ENCODE results near the gene TMEM61.
A peak's percentile ranks its signal among the peaks of the same experiment; 100 is the strongest.
"Not testable (repeated sequence)": the region's sequence is repeated elsewhere in the genome, so short reads cannot be mapped to it uniquely, and the experiment has no call there.

TMEM61 gene

GRCh38 chr1:55005351-55006140 is 25.1 kb downstream of the TMEM61 start:
- DNase-seq: no peak

DNA sequence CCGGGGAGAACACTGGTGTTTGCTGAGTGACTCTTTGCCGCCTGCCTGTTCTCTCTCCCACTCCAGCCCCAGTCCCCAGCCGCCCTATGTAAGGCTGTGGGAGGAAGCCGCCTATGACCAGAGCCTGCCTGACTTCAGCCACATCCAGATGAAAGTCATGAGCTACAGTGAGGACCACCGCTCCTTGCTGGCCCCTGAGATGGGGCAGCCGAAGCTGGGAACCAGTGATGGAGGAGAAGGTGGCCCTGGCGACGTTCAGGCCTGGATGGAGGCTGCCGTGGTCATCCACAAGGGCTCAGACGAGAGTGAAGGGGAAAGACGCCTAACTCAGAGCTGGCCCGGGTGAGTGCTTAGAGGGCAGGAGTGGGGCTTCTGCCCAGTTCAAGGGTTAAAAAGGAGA is 26.5 kb downstream of the TMEM61 start:
- DNase-seq: no peak

DNA sequence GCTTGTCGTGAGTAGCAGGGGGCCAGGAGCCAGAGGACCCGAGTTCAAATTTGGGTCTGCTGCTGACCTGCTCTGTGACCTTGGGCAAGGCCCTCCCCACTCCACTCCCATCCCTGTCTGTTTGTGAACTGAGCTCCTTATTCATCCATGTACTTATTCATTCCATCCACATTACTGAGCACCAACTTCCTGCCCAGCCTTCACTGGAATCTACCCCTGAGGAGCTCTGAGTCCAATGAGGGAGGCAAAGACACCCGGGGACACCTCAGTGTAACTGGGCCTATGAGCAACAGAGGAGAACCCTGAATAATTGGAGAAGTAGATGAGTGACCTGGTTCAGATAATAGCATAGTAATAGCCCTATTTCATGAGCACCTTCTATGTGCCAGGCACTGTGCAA is 27.2 kb downstream of the TMEM61 start:
- DNase-seq: no peak

DNA sequence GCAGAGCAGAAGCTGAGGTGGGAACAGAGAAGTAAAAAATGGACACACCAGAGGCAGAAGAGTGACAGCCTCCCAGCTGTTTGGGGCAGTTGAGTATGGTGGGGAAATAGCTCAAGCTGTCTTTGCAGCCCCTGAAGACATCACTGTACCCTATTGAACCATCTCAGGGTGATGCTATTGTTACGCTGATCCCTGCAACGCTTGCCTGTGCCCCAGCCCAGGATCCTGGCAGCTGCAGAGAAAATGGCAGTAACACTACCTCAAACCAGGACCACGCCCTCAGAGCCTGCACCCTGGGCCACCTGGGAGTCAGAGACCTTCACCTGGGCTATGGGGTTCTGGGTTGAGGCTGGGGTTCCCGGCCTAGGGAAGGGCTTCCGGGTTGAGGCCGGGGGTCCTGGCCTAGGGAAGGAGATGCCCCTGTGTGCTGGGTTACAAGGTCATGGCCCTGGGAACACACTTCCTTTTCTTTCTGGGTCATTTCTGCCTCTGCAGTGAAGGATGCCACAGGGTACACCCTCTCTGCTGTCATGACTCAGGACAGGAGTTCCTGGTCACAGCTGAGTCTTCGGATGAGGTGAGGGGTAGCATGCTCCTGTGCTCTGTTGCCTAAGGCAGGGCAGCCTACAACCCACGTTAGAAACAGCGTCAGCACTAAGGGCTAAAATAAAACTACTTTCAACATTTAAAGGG is 29.9 kb downstream of the TMEM61 start:
- DNase-seq: no peak

DNA sequence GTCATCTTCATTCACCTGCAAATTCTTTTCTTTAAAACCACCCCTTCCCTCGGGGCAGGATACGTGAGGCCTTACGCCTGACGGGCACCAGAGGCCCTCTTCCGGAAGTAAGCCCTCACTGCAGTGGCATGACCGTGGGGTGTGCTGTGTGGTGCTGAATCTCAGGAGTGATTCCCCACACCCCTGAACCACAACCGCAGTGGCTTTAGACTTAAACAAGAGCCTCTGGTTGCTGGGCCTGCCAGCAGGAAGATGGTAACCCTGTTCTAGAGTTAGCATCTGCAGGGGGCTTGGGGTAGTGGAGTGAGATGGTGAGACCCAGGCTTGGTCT is 30.4 kb downstream of the TMEM61 start:
- DNase-seq: no peak

DNA sequence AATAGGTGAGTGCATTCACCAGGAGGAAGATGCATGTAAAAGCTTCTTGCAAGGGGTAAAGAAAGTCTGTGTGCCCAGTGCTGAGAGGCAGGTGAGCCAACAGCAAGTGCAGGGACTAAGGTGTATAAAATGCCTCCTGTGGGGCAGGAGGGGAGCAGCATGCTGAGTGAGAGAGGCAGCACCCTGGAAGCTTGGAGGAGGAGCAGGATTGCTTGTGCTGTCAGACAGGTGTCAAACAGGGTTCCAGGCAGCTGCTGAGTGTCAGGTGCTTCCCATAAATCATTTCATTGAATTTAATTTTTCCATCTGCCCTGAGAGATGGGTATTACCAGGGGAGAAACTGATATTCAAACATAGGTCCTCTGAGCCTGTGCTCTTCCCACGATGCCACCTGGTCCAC is 32.2 kb downstream of the TMEM61 start:
- DNase-seq: no peak

GRCh38 chr1:55015123-55015522 is 34.7 kb downstream of the TMEM61 start:
- no peak for DNase-seq

DNA sequence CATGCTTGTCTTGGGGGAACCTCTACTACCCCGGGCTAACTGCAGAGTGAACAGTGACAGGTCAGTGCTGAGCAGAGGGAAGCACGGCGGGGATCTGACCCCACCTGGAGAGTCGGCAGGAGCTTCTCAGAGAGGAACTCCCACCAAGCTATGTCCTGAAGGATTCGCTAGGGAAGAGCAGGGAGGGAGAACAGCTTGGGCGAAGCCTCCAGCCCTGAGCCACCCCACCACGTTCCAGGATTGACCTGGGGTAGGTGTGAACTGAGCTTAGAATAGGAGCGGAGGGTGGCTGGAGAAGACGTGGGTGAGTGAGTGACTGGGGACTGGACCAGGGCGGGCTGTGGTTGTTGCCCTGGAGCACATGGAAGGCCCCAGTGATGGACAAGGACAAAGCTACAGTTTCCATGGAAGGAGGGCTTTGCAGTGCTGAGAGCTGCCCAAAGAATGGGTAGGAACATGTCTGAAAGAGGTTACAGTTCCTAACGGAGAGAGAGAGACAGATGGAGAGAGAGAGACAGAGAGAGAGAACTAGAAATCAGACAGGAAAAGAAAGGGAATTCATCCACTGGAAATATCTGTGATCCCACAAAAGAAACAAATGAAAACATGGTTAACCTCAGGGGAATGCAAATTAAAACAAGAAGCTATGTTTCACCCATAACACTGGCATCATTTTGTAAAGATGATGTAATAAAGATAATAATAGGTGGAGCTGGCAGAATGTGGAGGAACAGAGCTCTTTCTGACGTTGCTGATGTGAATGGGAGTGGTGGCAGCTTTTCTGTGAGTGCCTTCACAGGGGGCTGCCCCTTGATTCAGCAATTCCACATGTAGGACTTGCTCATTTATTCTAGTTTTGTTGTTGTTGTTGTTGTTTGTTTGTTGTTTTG is 35.5 kb downstream of the TMEM61 start:
- no peak for DNase-seq

DNA sequence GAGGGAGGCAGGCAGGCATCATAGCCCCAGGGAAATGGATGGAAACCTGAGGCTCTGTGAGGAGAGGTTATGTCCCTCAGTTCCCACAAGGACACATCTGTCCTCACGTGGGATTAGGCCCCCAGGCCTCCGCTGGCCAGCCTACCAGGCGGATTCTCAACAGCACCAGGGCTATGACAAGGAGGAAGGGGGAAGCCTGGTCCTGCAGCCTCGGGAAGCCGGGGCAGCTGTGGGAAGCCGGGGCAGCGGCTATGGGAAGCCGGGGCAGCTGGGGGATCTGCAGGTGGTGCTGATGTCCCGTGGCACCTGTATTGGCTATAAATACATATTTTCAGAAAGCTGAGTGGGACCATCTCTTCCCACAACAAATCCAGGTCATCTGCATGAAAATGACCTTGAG is 38.0 kb downstream of the TMEM61 start:
- no peak for DNase-seq

GRCh38 chr1:55021942-55022546 is 41.6 kb downstream of the TMEM61 start:
- DNase-seq: peak; percentile 59

DNA sequence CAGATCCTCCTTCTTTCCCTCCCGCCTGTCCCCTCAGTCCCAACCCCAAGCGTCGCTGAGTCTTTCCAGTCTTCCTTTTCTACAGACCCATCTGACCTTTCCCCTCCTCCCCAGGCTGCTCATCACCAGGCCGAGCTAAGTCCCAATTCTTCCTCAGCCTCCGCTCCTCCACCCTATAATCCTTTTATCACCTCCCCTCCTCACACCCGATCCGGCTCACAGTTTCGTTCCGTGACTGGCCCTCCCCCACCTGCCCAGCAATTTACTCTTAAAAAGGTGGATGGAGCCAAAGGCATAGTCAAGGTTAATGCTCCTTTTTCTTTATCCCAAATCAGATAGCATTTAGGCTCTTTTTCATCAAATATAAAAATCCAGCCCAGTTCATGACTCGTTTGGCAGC is 43.7 kb downstream of the TMEM61 start:
- not testable (repeated sequence) for DNase-seq

DNA sequence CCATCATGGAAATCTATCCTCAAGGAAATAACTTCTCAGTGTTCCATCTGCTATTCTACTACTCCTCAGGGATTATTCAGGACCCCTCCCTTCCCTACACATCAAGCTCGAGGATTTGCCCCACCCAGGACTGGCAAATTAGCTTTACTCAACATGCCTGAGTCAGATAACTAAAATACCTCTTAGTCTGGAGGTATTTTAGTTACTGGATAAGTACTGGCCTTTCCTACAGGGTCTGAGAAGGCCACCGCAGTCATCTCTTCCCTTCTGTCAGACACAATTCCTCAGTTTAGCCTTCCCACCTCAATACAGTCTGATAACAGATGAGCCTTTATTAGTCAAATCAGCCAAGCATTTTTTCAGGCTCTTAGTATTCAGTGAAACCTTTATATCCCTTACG is 46.3 kb downstream of the TMEM61 start:
- not testable (repeated sequence) for DNase-seq

- DNase-seq: not testable (repeated sequence)
Observed at GRCh38 chr1:55031098-55031497, 50.7 kb downstream of the TMEM61 start.

DNA sequence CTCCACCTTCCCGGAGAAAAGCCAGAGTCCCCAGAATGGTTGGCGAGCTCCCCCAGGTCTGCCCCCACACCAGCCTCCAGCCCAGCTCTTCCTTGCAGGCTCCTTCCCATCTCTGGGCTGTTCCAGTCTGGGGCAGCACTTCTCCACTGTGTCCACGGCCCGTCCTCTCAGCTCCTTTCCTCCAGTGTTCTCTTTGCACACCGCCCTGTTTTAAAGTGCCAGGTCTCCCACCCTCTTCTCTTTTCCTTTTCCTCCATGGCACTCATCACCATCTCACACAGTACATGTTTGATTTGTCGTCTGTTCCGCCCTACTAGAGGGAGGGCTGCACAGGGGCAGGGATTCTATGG is 52.8 kb downstream of the TMEM61 start:
- no peak for DNase-seq

DNA sequence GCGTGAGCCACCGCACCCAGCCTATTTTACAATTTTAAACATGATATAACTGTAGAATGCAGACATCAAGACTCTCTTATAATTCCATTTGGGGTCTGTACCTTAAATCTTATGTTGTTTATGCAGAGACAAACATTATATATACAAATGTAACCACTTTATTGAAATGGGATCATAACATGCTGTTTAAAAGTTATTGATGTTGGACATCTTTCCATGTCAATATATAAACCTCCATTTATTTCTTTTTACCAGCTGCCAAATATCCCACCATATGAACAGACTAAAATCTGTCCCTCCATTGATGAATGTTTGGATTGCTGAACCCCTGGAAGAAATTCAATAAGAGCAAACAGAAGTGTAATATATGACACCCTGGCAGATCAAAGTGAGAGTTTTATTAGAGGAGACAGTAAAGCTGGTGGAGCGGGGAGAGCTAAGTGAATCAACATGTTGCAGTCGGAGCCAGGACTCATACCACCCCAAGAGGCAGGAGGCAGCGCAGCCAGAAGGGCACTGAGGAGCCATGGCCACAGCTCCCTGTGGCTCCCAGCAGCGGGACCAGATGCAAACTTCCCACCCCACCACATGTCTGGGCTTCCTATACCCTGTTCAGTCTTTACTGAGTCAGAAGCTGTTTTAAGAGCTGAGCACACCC is 54.2 kb downstream of the TMEM61 start:
- DNase-seq: no peak

DNA sequence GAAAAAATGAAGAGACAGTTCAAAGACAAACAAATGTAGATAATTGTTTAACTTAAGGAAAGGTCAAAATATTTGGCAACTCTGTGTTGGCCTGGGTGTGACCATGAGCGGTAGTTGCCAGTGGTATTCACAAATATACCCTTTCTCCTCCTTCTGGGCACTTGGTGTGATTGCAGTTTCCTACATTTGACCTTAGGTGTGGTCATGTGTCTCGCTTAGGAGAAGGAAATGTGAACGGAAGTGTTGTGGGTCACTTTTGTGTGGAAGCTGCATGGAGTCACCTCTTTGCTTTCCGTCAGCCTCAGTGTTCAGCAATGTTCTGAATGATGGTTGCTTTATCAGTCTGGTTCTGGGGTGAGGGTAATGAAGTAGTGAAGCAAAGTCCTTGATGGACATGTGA is 55.5 kb downstream of the TMEM61 start:
- DNase-seq: no peak

GRCh38 chr1:55037733-55038551 is 57.5 kb downstream of the TMEM61 start:
- no peak for DNase-seq

DNA sequence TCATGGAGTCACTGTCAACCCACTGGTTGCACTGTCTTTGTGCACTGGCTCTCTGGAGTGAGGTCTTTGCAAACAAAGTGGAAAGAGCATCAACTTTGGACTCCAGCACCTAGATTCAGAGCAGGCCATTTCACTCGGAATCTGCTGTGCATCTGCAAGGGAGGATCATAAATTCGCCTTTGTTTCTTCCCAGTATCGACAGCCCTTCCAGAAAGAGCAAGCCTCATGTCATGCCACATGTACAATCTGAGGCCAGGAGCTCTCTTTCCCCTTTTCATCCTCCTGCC is 58.1 kb downstream of the TMEM61 start:
- DNase-seq: no peak

DNA sequence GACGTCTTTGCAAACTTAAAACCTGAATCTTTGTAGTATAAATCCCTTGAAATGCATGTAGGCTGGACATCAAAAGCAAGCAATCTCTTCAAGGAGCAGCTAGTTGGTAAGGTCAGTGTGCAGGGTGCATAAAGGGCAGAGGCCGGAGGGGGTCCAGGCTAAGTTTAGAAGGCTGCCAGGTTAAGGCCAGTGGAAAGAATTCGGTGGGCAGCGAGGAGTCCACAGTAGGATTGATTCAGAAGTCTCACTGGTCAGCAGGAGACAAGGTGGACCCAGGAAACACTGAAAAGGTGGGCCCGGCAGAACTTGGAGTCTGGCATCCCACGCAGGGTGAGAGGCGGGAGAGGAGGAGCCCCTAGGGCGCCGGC is 58.5 kb downstream of the TMEM61 start:
- DNase-seq: no peak

DNA sequence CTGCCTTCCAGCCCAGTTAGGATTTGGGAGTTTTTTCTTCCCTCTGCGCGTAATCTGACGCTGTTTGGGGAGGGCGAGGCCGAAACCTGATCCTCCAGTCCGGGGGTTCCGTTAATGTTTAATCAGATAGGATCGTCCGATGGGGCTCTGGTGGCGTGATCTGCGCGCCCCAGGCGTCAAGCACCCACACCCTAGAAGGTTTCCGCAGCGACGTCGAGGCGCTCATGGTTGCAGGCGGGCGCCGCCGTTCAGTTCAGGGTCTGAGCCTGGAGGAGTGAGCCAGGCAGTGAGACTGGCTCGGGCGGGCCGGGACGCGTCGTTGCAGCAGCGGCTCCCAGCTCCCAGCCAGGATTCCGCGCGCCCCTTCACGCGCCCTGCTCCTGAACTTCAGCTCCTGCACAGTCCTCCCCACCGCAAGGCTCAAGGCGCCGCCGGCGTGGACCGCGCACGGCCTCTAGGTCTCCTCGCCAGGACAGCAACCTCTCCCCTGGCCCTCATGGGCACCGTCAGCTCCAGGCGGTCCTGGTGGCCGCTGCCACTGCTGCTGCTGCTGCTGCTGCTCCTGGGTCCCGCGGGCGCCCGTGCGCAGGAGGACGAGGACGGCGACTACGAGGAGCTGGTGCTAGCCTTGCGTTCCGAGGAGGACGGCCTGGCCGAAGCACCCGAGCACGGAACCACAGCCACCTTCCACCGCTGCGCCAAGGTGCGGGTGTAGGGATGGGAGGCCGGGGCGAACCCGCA is 59.1 kb downstream of the TMEM61 start, which contains the start of gene PCSK9:
Gene PCSK9, plus strand, starts transcription at position 207 of the 741 bp plus-strand sequence. Its CDS starts 290 bp downstream, at position 497.
- no peak for DNase-seq
